ENCODE data around the gene ANXA7. TPM values are rescaled to one million over a fixed set of nuclear protein-coding genes. Genes with fewer than 3 reads are reported as not detected.
A peak's percentile ranks its signal among the peaks of the same experiment; 100 is the strongest.
"Not testable (repeated sequence)": the region's sequence is repeated elsewhere in the genome, so short reads cannot be mapped to it uniquely, and the experiment has no call there.

Gene ANXA7
- total RNA-seq, 1 experiment from 2014 or later, result 155 TPM

DNA sequence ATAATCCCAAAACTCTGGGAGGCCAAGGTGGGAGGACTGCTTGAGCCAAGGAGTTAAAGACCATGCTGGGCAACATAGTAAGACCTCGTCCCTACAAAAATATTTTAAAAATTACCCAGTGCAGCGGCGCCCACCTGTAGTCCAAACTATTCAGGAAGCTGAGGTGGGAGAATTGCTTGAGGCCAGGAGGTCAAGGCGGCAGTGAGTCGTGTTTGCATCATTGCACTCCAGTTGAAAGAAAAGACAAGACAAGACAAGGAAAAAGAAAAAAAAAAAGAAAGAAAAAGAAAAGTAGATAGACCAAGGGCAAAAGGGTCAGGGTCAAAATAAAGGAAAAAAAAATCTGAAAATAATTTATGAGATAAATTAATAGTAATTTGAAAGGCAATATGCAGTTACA is 5.8 kb downstream of the ANXA7 start:
- peak; percentile 32 for DNase-seq (ENCODE audit: low read depth)

DNA sequence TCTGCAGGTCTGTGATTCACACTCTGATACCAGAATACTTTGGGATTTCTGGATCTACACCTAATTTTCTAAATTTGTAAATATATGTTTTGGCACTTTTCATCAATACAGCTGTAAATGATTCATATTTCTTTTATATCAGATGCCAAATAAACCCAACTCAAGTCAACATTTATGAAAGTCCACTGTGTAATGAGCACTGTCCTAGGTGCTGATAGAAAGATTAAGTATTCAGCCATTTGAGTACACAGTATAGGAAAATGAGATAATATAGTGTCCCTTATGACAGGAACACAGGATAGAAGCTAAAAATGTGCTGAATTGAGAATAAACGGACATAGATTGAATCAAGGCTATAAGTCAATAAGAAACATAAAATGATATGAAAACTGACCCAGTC is 6.4 kb downstream of the ANXA7 start:
- no peak for DNase-seq (ENCODE audit: low read depth)

DNA sequence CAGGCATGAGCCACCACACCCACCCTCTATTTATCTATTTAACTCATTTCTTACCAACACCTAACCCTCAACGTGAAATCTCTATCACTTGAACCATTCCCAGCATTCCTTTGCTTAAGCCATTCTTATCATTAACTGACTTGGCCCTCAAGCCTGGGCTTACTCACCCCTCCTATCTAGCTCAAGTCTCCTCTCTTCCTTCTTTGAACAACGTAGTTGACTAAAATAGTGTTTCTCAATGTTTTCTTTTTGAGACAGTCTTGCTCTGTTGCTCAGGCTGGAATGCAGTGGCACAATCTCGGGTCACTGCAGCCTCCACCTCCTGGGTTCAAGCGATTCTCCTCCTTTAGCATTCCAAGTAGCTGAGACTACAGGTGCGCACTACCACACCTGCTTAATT is 7.0 kb downstream of the ANXA7 start:
- no peak for DNase-seq (ENCODE audit: low read depth)

DNA sequence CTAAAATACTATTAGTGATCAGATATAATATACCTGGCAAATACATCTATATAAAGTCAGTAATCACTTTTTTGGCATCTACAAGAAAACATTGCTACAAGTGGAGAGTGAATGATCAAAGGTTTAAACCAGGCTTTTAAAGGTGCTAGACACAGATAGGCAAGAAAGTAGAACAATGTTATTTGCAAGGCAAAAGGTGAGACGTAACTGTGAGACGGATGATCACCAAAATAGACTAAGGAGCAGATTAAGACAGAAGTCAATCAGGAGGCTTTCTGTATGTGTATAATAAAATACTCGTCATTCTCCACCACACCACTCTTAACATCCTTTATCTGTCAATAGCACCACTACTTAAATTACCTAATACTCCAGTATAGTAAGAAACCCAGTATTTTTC is 8.3 kb downstream of the ANXA7 start:
- no peak for DNase-seq (ENCODE audit: low read depth)

DNA sequence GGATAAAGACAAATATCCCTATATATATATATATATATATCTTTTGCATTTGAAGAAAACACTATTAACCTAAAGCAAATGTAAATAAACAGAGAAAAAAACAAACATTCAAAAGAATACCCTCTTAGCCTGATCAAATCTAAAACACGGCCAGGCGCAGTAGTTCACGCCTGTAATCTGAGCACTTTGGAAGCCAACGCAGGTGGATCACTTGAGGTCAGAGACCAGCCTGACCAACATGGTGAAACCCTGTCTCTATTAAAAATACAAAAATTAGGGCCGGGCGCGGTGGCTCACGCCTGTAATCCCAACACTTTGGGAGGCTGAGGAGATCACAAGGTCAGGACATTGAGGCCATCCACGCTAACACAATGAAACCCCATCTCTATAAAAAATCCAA is 9.2 kb downstream of the ANXA7 start:
- no peak for DNase-seq (ENCODE audit: low read depth)

DNA sequence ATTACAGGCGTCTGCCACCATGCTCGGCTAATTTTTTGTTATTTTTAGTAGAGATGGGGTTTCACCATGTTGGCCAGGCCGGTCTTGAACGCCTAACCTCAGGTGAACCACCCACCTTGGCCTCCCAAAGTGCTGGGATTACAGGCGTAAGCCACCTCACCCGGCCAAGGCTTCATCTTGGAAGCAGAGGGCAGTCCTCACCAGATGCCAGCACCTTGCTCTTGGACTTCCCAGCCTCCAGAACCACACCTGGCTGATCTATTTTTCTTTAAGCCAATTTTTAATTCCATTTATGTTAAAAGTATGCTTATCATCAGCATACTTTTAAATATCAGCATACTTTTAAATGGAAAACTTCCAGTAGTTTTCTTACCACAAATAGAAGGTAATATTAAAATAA is 12.2 kb downstream of the ANXA7 start:
- DNase-seq (ENCODE audit: low read depth), result no peak

DNA sequence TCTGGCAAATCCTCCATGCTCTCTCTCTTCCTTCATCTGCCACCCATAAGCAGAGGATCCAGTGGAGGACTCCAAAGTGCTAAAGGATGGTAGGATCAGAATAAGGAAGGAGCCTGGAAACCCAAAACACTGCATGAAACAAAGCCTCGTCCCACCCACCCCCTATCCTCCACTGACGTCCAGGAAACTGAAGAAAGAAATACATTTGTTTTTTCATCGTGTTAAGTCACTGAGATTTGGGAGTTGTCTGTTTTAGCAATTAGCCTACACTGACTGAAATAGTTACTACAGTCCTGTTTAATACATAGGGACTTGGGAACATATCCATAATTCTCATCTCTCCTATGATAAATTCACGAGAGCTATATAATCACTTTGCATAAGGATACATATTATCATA is 14.8 kb downstream of the ANXA7 start:
- no peak for DNase-seq (ENCODE audit: low read depth)

DNA sequence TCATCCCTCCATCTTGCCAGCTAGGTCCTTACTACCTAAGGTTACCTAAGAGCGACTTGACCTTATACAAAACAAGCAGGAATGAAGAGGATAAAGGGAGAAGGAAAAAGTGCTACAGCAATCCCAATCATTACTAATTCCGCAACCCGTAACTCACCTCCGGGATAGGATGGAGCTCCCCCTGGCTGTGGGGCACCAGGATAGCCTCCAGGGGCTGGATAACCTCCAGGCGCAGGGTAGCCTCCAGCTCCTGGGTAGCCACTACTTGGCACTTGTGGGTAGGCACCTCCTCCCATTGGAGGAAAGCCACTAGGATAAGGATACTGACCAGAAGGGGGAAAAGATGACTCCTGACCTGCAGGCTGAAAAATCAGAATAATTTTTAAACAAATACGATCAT is 15.8 kb downstream of the ANXA7 start:
- no peak for DNase-seq (ENCODE audit: low read depth)

DNA sequence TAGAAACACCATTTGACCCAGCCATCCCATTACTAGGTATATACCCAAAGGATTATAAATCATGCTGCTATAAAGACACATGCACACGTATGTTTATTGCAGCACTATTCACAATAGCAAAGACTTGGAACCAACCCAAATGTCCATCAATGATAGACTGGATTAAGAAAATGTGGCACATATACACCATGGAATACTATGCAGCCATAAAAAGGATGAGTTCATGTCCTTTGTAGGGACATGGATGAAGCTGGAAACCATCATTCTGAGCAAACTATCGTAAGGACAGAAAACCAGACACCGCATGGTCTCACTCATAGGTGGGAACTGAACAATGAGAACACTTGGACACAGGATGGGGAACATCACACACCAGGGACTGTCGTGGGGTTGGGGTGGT is 19.5 kb downstream of the ANXA7 start:
- DNase-seq (ENCODE audit: low read depth), result not testable (repeated sequence)

DNA sequence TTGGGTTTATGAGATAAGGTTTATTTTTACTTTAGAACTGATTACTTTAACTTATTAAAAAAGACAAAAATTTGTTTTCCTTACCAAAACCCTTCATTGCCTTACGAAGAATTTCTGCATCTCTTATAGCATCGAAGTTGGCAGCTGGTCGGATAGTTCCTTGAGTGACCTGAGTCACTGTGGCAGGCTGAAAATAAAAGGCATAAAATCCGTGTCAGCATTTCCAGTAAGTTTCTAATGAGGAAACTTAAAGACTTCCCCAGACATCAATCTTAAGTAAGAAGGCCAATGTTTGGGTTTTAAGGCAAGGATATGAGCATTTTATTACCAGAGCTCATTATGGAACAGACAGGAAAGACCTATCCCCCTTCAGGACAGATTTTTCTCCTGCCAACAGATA is 25.6 kb downstream of the ANXA7 start:
- no peak for DNase-seq (ENCODE audit: low read depth)

DNA sequence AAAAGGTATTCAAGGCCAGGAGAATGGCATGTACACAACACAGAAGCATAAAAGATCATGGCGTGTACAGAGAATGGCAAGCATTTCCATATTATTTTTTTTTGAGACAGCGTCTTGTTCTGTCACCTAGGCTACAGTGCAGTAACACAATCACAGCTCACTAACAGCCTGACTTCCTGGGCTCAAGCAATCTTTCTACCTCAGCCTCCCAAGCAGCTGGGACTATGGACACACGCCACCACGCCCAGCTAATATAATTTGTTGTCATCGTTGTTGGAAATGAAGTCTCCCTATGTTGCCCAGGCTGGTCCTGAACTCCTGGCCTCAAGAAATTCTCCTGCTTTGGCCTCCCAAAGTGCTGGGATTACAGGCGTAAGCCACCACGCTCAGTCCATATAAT is 27.3 kb downstream of the ANXA7 start:
- no peak for DNase-seq (ENCODE audit: low read depth)

DNA sequence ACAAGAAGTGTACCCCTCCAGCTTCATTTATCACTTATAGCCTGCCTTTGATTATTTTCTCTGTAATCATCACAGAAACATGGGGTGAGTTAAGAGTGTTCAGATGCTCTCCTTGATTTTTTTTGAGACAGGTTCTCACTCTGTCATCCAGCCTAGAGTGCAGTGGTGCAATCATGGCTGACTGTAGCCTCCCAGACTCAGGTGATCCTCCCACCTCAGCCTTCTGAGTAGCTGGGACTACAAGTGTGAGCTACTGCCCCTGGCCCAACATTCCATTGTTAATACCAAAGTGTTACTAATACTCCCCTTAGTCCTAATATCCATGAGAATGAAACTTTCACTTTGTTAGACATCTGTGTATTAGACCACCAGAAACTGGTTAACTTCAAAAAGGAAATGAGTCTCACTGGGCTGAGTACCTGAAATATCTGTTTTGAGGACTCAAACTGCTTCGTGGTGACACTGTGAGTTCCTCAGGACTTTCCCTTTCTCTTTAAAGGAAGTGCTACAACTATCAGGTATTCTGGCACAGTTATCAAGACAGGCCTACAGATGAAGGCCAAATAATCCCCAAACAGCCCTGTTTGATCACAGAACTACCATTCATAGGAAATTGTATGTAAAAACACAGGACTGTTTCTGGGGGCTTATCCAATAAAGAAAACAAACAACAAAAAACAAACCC is 34.7 kb downstream of the ANXA7 start:
- no peak for DNase-seq (ENCODE audit: low read depth)

DNA sequence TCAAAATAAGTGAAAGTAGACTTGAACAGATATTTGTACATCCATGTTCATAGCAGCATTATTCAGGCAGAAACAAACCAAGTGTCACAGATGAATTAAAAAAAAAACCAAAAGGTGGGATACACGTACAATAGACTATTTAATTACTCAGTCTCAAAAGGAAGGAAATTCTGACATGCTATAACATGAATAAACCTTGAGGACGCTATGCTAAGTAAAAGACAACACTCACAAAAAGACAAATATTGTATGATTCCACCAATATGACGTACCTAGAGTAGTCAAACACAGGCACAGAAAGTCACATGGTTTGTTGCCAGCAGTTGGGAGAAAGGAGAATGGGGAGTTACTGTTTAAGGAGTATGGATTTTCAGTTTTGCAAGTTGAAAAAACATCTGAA is 37.2 kb downstream of the ANXA7 start:
- DNase-seq (ENCODE audit: low read depth), result no peak

DNA sequence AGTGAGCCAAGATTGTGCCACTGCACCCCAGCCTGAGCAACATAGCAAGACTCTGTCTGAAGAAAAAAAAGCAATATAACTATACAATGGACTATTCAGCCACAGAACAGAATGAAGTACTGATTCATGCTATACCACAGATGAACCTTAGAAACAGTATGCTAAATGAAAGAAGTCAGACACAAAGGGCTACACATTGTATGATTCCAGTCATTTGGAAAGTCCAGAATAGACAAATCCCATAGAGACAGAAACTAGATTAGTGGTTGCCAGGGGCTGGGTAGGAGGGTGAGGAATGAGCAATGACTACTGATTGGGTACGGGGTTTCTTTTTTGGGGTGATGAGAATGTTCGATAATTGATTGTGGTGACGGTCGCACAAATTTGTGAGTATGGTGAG is 45.6 kb downstream of the ANXA7 start:
- DNase-seq (ENCODE audit: low read depth), result no peak

DNA sequence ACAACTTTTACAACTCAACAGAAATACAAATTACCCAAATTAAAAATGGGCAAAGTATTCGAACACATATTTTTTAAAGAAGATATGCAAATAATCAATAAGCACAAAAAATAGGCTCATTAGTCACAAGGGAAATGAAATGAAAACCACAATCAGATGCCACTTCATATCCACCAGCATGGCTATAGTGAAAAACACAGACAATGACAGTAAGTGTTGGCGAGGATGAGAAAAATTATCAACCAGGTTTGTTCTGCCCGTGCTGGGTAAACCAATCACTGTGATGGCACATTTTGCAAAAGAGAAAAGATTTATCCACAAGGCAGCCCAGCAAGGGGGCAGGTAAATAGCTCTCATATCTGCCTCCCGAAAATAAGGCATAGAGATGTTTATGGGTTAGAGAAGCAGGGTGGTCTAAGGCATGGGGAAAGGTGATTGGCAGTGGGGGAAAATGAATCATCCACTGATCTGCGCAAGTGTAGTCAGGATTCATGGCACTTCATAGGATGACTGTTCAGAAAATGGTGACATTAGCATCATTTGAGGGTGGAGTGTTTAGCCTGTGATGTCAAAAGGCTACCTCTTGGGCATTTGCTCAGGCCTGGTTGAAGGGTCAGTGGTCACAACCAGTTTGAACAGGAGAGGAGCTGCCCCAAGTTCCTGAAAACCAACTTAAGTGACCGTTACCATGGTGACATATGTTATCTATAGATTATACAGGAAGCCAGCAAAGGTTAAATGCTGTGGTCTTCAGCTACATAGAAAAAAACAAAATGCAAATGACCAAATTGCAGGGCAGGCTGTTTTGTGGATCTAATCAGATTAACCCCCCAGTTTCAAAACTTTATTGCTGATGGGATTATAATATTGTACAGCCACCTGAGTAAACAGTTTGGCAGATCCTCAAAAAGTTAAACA is 47.2 kb downstream of the ANXA7 start:
- DNase-seq (ENCODE audit: low read depth), result no peak

DNA sequence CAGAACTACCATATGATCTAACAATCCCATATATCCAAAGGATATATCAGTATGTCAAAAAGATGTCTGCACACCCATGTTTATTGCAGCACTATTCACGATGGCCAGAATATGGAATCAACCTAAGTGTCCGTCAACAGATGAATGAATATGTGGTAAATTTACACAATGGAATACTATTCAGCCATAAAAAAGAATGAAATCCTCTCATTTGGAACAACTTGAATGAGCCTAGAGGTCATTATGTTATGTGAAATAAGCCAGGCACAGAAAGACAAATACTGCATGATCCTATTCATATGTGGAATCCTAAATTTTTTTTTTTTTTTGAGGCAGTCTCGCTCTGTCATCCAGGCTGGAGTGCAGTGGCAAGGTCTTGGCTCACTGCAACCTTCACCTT is 48.9 kb downstream of the ANXA7 start:
- DNase-seq (ENCODE audit: low read depth), result no peak

DNA sequence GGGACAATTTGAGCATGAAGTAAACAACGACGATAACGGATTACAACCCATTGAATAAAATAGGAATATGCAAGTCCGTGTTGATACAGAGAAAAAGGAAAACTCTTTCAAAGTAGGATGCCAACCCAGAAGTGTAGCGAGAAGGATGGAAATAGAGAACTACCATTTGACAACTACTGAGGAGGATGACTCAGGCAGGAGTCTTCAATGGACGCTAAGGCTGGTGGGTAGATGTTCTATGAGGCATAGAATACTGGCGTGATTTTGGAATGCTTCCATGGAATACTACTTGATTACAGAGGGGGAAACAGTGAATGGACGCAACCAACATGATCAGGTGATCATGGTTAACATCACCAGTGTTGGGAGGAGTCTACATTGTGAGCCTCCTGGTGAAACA is 54.4 kb downstream of the ANXA7 start:
- peak; percentile 13 for DNase-seq (ENCODE audit: low read depth)

DNA sequence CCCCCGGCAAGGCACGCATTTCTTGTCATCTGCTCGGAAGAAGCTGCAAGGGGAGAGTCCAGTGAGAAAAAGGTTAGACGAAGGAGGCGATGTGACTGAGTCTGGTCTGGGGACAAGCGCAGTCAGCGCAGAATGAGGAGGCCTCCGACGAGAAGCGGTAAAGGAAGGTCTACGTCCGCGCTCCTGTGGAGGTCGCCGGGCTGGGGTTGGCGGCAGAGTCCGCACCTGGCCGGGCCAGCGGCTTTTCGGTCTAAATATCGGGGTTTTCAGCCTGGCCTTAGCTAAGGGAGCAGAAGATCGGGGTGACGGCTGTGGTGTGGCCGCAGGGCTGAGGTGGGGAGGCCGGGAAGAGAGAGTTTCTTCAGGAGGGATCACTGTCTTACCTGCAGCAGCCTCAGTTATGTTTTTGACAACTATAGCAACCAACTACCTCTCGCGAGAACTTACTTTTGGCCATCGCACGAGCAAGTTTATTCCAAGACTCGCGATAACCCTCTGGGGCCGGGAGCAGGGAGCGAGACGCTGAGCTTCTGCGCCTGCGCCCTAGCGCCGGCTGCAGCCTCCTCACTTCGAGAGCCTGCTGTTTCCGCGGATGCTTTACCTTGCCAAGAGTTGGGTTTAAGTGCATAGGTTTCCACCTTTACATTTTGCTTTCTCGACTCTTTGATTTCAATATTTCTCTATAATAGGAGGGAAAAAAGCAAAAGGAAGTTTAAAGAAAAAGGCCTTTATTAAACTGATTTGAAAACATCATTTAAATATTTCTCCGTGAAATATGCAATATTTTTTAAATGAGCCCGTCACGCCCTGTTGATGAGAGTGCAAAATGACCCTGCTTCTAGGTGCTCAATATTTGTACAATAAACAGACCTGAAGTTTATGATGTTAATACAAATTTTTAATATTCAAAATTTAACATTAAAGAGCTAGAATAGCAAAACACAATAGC is 55.3 kb downstream of the ANXA7 start, which contains the start of gene CFAP70:
TSS of gene CFAP70 (minus strand) at position 534 of the 949 bp plus-strand sequence. CDS start 4,068 bp downstream, outside the sequence.
- DNase-seq (ENCODE audit: low read depth), result peak; percentile 93

DNA sequence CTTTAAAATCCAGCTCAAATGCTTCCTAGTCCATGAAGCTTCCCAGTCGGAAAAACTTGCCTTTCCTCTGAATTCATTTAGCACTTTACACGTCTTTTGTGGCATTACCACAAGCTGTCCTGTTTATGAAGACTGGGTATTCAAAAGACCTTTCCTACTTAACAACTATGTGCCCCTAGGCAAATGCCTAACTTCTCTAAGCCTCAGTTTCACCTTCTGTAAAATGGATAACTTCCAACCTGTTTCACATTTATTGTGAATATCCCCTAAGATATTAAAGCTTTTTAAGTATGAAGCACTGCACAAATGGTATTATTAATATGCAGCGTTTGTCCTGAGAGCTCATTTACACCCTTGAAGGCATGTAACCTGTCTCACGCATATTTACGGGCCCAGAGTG is 56.0 kb downstream of the ANXA7 start:
- no peak for DNase-seq (ENCODE audit: low read depth)

DNA sequence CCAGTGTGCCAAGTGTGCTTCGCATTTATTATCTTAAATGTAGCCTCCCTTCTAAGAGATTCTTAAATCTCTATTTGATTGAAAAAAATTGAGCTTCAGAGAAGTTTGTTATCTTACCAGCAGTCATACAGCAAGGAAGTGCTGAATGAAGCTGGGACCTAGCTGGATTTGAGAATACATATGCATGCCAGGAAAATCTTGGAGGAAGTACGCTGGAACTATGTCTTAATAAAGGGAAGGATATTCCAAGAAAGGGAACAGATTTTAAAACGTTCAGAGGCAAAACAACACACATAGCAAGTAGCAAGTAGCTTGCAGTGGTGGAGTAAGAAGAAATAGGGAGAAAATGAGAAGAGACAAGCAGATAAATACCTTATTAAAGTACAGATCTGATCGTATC is 56.7 kb downstream of the ANXA7 start:
- no peak for DNase-seq (ENCODE audit: low read depth)

DNA sequence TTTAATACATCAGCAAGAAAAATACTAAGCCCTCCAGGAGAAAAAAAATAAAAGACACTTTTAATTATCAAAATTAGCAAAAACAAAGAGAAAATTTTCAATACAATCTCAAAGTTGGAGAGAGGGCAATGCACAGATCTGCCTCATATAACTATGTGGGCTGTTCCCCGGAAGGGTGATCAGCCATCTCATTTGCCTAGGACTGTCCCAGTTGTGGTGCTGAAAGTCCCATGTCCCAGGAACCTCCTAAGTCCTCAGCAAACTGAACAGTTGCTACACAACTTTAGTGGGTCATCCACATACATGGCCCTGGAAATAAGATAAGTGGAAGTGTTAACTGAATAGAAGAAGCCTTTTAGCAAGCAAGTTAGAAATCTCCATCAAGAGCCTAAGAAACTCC is 69.6 kb downstream of the ANXA7 start:
- DNase-seq (ENCODE audit: low read depth), result no peak

DNA sequence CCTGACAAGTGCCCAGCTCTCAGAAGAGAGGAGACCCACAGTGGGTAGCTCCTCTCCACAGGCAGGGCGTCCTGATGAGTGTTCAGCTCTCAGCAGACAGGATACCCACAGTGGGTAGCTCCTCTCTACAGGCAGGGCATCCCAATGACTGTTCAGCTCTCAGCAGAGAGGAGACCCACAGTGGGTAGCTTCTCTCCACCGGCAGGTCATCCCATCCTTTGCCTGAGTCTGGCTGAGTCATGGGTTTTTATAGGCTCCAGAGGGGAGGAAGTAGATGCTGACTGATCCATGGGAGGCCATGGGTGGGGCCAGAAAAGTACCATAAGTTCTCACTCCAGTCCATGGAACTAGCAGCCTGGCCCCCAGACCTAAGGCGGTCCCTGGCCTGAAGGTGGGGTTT is 73.7 kb downstream of the ANXA7 start:
- DNase-seq (ENCODE audit: low read depth), result no peak

Data from LHCN-M2 (cell line).